ENCODE results near the gene NUCB2. TPM values are rescaled to one million over a fixed set of nuclear protein-coding genes. Genes with fewer than 3 reads are reported as not detected.

NUCB2 gene
- total and polyA plus RNA-seq, 2 of the 13 experiments (the other 11 are each of a cell fraction or from before 2014, with no cell fraction given), result 54.2 to 82.4 TPM

- POLR2A ChIA-PET, result no interaction called here
- 33% methylated on average over 3 of the region's 4 CpGs for WGBS (ENCODE audit: low lambda C conversion rate)
Observed at GRCh38 chr11:17252704-17253103, 23.8 kb upstream of the NUCB2 start.

More at GRCh38 chr11:17252704-17253103, 23.8 kb upstream of the NUCB2 start:
- H4K20me1 ChIP-seq (ENCODE audit: insufficient read depth, low read length), result no peaks in the 10 kb centered on the region
- FAIRE-seq (no peak), ATAC-seq (no peak), DNase-seq (ENCODE audit: low spot score) (no peak)
- peaks cover 10% of the 10 kb centered on the region for H3K4me1 ChIP-seq (ENCODE audit: insufficient read depth, low read length)
- no peak overlapping the region for H3K27ac ChIP-seq (ENCODE audit: extremely low read length, insufficient read depth, low read length)
- no peaks in the 10 kb centered on the region; a peak in 1 of 5 replicates for H3K27me3 ChIP-seq (ENCODE audit: control insufficient read depth in 1 of 2, insufficient read depth in 2 of 2, low read length in 2 of 2)
- H3K9me3 ChIP-seq (ENCODE audit: low read length), result no peaks in the 10 kb centered on the region
- no peaks in the 10 kb centered on the region for H3K36me3 ChIP-seq (replicated peaks in 1 of 2; ENCODE audit: control insufficient read depth in 1 of 2, insufficient read depth in 2 of 2, low read length in 2 of 2)
- no peak overlapping the region for H3K9ac ChIP-seq (ENCODE audit: insufficient read depth, low read depth, low read length)
- intact Hi-C loops (cut with micrococcal nuclease; ENCODE audit: unreplicated experiment) (no loop called here), in situ Hi-C loops (cut with HindIII; ENCODE audit: extremely low pct_ligation_motif_present, low pct_unique_long_range_greater_than_20kb) (loop anchor here (25.0 kb wide), 1 partner anchor 140 kb away; no protein-coding TSS in a partner anchor)
- H3K79me2 ChIP-seq (ENCODE audit: insufficient read depth, low read length), result no peaks in the 10 kb centered on the region
- TF ChIP-seq, protein P1, sequence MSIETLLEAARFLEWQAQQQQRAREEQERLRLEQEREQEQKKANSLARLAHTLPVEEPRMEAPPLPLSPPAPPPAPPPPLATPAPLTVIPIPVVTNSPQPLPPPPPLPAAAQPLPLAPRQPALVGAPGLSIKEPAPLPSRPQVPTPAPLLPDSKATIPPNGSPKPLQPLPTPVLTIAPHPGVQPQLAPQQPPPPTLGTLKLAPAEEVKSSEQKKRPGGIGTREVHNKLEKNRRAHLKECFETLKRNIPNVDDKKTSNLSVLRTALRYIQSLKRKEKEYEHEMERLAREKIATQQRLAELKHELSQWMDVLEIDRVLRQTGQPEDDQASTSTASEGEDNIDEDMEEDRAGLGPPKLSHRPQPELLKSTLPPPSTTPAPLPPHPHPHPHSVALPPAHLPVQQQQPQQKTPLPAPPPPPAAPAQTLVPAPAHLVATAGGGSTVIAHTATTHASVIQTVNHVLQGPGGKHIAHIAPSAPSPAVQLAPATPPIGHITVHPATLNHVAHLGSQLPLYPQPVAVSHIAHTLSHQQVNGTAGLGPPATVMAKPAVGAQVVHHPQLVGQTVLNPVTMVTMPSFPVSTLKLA (IDR thresholded peaks at IDR 0.05), result no peak
- TF ChIP-seq HNF4G (IDR thresholded peaks at IDR 0.05; ENCODE audit: borderline replicate concordance, low read depth, low read length) (no peak), HNF4G (CRISPR knock-in tag; IDR thresholded peaks at IDR 0.05; ENCODE audit: borderline replicate concordance, low read depth) (no peak), ZBTB33 (CRISPR knock-in tag; IDR thresholded peaks at IDR 0.05) (no peak), FOXC1 (CRISPR knock-in tag; IDR thresholded peaks at IDR 0.05; ENCODE audit: borderline replicate concordance) (no peak), ZMYM4 (CRISPR knock-in tag; IDR thresholded peaks at IDR 0.05) (no peak), MXD4 (CRISPR knock-in tag; IDR thresholded peaks at IDR 0.05) (no peak), ZNF484 (CRISPR knock-in tag; IDR thresholded peaks at IDR 0.05; ENCODE audit: borderline replicate concordance, low read depth) (no peak), GABPB1 (CRISPR knock-in tag; IDR thresholded peaks at IDR 0.05) (no peak), HINFP (CRISPR knock-in tag; IDR thresholded peaks at IDR 0.05; ENCODE audit: low read depth) (no peak), MTA3 (CRISPR knock-in tag; IDR thresholded peaks at IDR 0.05) (no peak), CHCHD3 (CRISPR knock-in tag; IDR thresholded peaks at IDR 0.05) (no peak), PRPF4 (IDR thresholded peaks at IDR 0.05; ENCODE audit: low read depth, low read length, poor library complexity, severe bottlenecking) (no peak)
- no peak overlapping the region for H3K4me3 ChIP-seq (replicated peaks in 1 of 3; ENCODE audit: insufficient read depth in 1 of 3, low read depth in 2 of 3, low read length in 3 of 3)
- no peak overlapping the region for H2AFZ ChIP-seq (ENCODE audit: low read length)
- CTCF ChIA-PET (ENCODE audit: low intra/inter-chr PET ratio, low total read pairs), result no interaction called here
- BruUV-seq (replicated peaks), result no TSS peak
- H3K4me2 ChIP-seq (ENCODE audit: low read depth, low read length), result no peak overlapping the region
